T-helper 1 cell treated with Interleukin-12 subunit alpha and Interleukin-12 subunit beta and Interleukin-4 antibody, amounts not matched to agents 30 ng/mL and 1 ng/mL, for 36 hours (primary cell): Measurements from ENCODE around the gene GRM4. TPM values are rescaled to one million over a fixed set of nuclear protein-coding genes. Genes with fewer than 3 reads are reported as not detected.
"Not testable (repeated sequence)": the region's sequence is repeated elsewhere in the genome, so short reads cannot be mapped to it uniquely, and the experiment has no call there.

Experiments
- intact Hi-C: fragments of 100-400 bp; cut with micrococcal nuclease; formaldehyde crosslinking; loops from one replicate; pipeline ENCODE4 v1.15.1; 2024
- total RNA-seq: library from RNA; stranded (reverse); gene quantifications from 2 replicates; pipeline ENCODE4 v1.2.3, GENCODE V29; 2022

Gene GRM4
- total RNA-seq, 1 donor from 2014 or later, result not detected

DNA sequence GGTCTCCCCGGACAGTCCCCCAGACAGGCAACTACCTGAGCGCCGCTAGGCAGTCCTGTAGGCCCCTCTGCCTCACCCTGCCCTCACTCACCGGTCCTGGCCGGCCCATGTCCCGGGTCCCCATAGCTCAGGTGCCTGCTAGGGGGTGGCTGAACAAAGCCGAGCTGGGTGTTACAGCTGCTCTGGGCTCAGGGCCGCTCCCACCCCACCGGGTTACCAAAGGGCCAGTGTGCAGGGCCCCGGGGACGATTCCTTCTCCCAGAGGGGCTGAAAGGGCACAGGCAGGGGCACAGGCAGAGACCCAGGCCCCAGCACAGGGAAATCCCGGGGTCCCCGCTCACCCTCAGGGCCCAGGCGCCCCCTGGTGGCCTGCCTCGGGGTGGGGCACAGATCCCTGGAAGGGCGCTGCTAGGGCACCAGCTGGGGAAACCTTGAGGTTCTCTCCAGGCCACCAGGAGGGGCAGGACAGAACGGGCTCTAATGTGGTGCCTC is 118.4 kb downstream of the GRM4 start:
- intact Hi-C loops, result loop anchor here (1.0 kb wide), 3 partner anchors 175 to 283 kb away; no protein-coding TSS in a partner anchor

DNA sequence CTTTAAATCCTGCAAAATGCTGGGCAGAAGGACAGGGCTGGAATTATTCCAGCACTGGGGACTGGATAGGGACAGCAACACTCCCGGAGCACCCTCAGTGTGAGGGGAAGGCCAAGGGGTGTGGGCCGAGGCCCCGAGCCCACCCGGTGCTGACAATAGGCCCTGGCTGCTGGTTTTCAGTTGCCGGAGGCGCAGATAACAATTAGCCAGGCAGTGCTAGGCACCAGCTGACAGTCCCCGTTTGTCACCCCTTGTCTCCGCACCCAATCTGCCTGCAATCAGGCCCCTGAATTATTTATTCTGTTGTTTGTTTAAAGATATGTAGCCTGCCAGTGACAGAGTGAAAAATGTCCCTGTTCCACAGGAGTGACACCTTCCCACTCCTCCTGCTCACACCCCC is 120.0 kb downstream of the GRM4 start:
- intact Hi-C loops, result no loop called here

- intact Hi-C loops, result no loop called here
These were observed 120.6 kb downstream of the GRM4 start for GRCh38 chr6:34025112-34025807.

DNA sequence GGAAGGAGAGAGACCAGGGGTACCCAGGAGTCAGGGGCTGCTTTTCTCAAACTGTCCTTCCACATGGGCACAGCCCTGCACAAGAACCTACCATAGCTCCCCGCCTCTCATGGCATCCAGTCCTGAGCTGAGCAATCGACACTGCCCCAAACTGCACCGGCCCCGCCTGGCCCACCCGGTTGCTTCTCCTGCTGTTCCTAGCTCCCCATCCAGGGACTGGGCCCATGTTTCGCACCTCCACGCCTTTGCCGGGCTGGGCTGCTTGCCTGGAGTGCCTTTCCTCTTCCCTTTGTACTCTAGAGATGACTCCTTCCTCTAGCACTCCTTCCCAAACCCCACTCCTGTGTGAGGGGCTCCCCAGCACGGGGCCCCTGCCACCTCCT is 123.0 kb downstream of the GRM4 start:
- intact Hi-C loops, result no loop called here

DNA sequence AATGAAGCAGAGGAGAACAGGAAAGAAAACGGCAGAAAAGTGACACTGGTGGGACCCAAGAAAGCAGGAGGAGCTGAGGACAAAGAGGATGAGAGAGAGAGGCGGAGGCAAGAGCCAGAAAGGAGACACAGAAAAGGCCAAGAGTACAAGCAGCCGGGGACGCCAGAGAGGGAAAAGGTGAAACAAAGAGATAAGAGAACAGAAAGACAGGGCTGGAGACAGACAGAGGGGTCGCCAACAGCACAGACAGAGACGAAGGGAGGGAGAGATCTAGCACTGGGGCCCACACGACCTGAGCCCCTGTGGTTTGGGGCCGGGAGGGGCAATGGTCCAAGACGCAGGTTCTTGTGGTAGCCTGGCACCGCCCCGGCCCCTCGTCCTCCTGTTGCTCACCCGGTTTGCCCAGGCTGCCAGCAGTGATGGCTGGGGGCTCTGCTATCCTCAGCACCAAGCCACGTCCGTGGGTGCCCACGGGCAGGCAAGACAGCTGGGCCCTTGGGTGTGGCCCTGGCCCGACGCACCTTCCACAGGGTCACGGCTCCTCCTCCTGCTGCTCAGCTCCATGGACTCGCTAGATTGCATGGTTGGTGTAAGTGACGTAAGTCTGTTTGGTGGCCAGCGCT is 123.5 kb downstream of the GRM4 start:
- intact Hi-C loops, result no loop called here

GRCh38 chr6:34021554-34022190 is 124.2 kb downstream of the GRM4 start:
- intact Hi-C loops, result no loop called here

- intact Hi-C loops, result no loop called here
These were observed 124.9 kb downstream of the GRM4 start for GRCh38 chr6:34020807-34021553.

GRCh38 chr6:34020278-34020677 is 125.6 kb downstream of the GRM4 start:
- intact Hi-C loops, result no loop called here

DNA sequence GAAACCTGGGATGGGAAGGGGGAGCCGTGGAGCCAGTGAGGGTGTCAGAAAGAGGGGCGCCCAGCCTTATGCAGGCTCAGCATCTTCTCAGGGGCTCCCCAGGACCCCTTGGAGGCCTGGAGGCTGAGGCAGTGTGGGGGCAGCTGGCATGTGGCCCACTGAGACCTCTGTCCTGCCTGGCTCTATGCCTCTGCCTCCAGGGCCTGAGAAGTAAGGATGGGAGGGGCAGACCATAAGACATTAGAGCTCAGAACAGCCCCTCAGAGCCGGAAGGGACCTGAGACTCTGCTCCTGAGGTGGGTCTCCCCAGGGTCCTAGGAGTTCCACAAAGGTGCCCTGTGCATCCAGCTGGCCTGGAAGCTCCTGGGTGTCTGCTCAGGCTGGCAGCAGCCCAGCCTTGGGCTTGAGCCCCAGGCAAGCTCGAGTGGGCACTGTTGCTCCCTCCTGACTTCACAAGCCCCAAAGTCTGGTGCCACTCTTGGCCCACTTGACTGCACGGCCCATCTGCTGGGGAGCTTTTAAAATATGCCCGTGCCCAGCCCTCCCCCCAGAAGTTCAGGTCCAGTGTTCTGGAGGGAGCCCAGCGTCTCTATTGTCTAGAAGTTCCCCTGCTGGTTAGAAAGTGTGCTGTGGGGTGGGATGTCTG is 126.8 kb downstream of the GRM4 start:
- intact Hi-C loops, result no loop called here

GRCh38 chr6:34018026-34018425 is 127.9 kb downstream of the GRM4 start:
- intact Hi-C loops, result no loop called here

DNA sequence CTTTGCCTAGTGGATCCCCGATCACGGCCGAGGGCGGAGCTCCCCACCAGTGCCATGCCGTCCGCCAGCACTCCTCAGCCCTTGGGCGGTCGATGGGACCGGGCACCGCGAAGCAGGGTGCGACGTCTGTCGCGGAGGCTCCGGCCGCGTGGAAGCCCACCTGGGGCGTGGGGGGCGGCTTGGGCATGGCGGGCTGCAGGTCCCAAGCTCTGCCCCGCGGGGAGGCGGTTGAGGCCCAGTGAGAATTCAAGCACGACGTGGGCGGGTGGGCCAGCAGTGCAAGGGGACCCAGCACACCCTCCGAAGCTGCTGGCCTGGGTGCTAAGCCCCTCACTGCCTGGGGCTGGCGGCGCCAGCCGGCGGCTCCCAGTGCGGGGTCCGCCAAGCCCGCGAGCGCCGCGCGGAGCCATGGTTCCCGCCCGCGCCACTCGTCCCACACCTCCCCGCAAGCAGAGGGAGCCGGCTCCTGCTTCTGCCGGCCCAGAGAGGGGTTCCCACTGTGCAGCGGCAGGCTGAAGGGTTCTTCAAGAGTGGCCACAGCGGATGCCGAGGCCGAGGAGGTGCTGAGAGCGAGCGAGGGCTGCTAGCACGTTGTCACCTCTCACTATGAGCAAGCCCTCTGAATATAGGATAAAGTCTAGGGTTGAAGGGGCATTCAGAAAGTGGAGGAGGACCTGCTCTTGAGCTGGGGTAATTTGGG is 128.6 kb downstream of the GRM4 start:
- intact Hi-C loops, result no loop called here

DNA sequence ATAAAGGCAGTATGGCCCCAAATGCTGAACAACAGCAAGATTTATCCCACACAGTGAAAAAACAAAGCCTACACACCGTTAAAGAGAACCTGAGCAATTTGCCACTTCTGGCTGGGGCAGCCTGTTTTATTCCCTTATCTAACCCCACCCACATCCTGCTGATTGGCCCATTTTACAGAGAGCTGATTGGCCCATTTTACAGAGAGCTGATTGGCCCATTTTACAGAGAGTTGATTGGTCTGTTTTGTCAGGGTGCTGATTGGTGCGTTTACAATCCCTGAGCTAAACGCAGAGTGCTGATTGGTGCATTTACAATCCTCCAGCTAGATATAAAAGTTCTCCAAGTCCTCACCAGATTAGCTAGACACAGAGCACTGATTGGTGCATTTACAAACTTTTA is 129.3 kb downstream of the GRM4 start:
- intact Hi-C loops, result not testable (repeated sequence)

GRCh38 chr6:34015586-34015985 is 130.3 kb downstream of the GRM4 start:
- intact Hi-C loops, result no loop called here

DNA sequence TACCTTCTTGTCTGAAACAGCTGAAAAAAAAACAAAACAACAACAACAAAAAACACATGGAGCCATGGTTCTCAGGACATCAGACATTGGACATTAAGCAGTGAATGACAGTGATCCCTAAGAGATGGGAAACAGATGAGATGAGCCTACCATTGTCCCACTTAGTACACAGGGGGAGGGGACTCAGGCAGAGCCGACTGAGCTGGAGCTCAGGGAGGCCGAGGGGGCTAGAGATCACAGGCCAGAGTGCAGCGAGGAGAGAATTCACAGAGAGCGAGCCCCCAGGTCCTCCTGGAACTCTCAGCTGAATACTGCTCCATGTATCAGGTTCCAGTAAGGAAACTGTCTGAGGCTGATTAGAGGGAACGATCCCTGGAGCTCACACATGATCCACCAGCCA is 134.6 kb downstream of the GRM4 start:
- intact Hi-C loops, result no loop called here

GRCh38 chr6:34005901-34006531 is 139.9 kb downstream of the GRM4 start:
- intact Hi-C loops, result no loop called here

DNA sequence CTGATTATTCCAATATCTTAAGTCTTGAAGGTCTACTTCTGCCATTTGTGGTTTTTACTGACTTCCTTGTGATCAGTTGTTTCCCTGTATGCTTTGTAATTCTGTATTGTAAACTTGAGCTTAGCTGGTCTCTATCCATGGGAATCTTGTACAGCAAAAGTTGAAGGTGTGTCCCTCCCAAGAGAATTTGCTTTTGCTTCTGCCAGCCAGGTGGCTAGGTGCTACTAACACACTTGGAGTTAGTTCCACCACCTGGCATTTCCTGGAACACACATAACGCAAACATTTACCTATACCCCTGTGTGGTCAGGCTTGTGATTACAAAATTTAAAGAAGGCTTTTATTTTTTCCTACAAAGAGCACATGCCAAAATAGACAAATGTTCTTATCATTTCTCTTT is 141.2 kb downstream of the GRM4 start:
- intact Hi-C loops, result no loop called here

DNA sequence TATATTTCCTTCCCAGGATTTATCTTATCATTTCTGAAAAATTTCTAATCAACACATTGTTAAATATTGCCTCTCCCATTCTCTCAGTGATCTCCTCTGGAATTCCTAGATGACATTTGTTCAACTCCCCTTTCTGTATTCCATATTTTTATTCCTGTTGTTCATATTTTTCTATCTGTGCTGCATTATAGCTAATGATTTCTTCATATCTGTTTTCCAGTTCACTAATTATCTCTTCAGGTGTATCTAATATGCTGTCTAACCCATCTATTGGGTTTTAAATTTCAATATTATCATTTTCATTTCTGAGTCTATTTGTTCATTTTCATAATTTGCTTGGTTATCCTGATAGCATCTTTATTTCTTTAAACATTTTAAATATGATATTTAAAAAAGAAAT is 141.9 kb downstream of the GRM4 start:
- intact Hi-C loops, result no loop called here

GRCh38 chr6:34001706-34002621 is 143.9 kb downstream of the GRM4 start:
- intact Hi-C loops, result no loop called here

DNA sequence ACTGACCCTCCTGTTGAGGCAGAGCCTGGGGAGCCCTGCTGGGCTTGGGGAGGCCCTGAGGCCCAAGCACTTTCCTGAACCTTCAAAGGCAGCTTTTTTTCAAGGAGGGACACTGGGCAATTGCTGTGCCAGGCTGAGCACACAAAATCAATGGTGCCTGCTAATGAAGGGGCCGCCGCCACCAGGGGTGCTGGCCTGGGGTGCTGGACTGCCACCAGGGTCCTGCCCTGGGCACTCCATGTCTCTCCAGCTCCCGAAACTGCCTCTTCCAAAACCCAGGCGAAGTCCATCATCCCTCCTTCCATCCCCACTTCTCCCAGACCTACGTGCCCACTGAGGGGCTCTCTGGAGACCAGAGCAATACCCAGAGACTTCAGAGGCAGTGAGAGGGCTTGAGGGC is 145.6 kb downstream of the GRM4 start:
- intact Hi-C loops, result no loop called here
